Lung (tissue), 12 donors: Measurements from ENCODE around the gene SLC44A5. TPM values are rescaled to one million over a fixed set of nuclear protein-coding genes. Genes with fewer than 3 reads are reported as not detected.
A peak's percentile ranks its signal among the peaks of the same experiment; 100 is the strongest.
"Not testable (repeated sequence)": the region's sequence is repeated elsewhere in the genome, so short reads cannot be mapped to it uniquely, and the experiment has no call there.

Experiments used
- ATAC-seq: fragments of 200-7000 bp; cut with Tn5 transposase; one replicate; pipeline ENCODE4 v1.9.1; 2020; ENCODE audit warnings: moderate number of reproducible peaks; ENCODE audit not compliant: insufficient read depth, low FRiP score
- DNase-seq, 3 donors: peaks; one replicate each; pipeline ENCODE4 v3.0.0-alpha.2; 2013 to 2017
- H3K27ac ChIP-seq, 2 donors: one replicate each; pipeline ENCODE4 v1.5.1; 2013; ENCODE audit warnings: mild to moderate bottlenecking in 2 of 2, moderate library complexity in 2 of 2, control low read depth in 1 of 2, inconsistent platforms in 1 of 2, low read depth in 1 of 2, low read length in 1 of 2
- H3K27me3 ChIP-seq, 3 donors: one replicate each; pipeline ENCODE4 v1.5.1; 2013; ENCODE audit warnings: low read length in 2 of 3; ENCODE audit not compliant: control insufficient read depth in 3 of 3, insufficient read depth in 3 of 3
- H3K36me3 ChIP-seq, 4 donors: one replicate each; pipeline ENCODE4 v1.5.1; 2013; ENCODE audit warnings: low read length in 4 of 4, mild to moderate bottlenecking in 1 of 4, moderate library complexity in 1 of 4; ENCODE audit not compliant: control insufficient read depth in 4 of 4, insufficient read depth in 4 of 4
- H3K4me1 ChIP-seq, 5 donors: one replicate each; pipeline ENCODE4 v1.5.1; 2013; ENCODE audit warnings: low read length in 5 of 5, mild to moderate bottlenecking in 2 of 5, moderate library complexity in 1 of 5; ENCODE audit not compliant: control insufficient read depth in 5 of 5, insufficient read depth in 5 of 5
- H3K4me3 ChIP-seq: one replicate; pipeline ENCODE4 v1.5.1; 2013; ENCODE audit warnings: mild to moderate bottlenecking, control low read depth, moderate library complexity
- H3K9ac ChIP-seq, 2 donors: one replicate each; pipeline ENCODE4 v1.5.1; 2013; ENCODE audit warnings: low read length in 2 of 2, control low read depth in 1 of 2; ENCODE audit not compliant: insufficient read depth in 1 of 2
- H3K9me3 ChIP-seq, 4 donors: one replicate each; pipeline ENCODE4 v1.5.1; 2013; ENCODE audit warnings: low read length in 3 of 4, mild to moderate bottlenecking in 1 of 4, moderate library complexity in 1 of 4; ENCODE audit not compliant: control insufficient read depth in 4 of 4, insufficient read depth in 3 of 4
- CTCF ChIP-seq: IDR thresholded peaks from 2 replicates; pipeline ENCODE4 v1.5.1; 2012; ENCODE audit warnings: mild to moderate bottlenecking; ENCODE audit errors: control extremely low read depth, extremely low read depth
- WGBS, 2 donors: extraction: QIAGEN DNeasy Blood & Tissue Kit; methylation state at CpG; one replicate each; pipeline ENCODE4 v1.1.7; 2013; 5-methylcytosine and 5-hydroxymethylcytosine counted together
- polyA plus RNA-seq, 2 donors: library from polyadenylated mRNA; stranded (reverse); fragments of 200-250 nt; gene quantifications; one replicate each; pipeline ENCODE4 v1.2.1, GENCODE V29; 2013
- total RNA-seq, 2 donors: library from RNA; depleted of rRNA in 1 of 2; stranded (reverse); fragments of >200 nt in 1 of 2; gene quantifications; one replicate each; pipeline ENCODE4 v1.2.1, GENCODE V29; 2014 to 2021
- donor health status: control.
- donor health status: control.
- donor health status: Bipolar disorder and iron deficiency.
- donor health status: healthy.
- donor health status: DM: yes; HTN: yes; CAD: no.

Gene SLC44A5
- total and polyA plus RNA-seq, 4 donors = 0.10 to 1.6 (median 0.43) TPM

DNA sequence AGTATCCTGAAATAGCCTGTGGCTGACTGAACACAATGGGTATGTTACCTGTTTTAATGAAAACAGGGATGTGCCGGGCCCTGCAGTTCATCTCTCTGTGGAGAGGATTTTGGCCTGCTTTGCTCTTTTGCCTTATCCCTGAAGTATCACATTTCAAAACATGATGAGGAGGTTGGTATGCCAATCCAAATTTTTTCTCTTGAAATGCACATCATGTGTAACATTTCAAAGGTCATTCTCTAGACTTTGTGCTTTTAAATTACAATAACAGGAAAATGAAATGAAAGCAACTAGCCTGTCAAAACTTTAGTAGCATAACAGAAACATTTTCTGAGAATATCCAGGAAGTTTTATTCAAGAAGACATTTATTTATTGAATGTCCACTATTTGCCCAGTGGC is 118.9 kb downstream of the SLC44A5 start:
- no peaks in the 10 kb centered on the region for H3K27me3 ChIP-seq
- ATAC-seq = no peak

GRCh38 chr1:75487399-75487798 is 123.5 kb downstream of the SLC44A5 start:
- WGBS, 2 donors = 87 to 88% methylated on average over 4 of the region's 4 CpGs
- no peak overlapping the region for H3K4me3 ChIP-seq
- no peaks in the 10 kb centered on the region for H3K36me3 ChIP-seq
- DNase-seq (no peak), ATAC-seq (no peak)
- H3K9ac ChIP-seq = no peak overlapping the region
- H3K27me3 ChIP-seq = no peaks in the 10 kb centered on the region
- H3K27ac ChIP-seq = no peak overlapping the region
- no peak for TF ChIP-seq CTCF
- peaks cover 0 to 8% (median 0%) of the 10 kb centered on the region in 4 donors for H3K9me3 ChIP-seq
- no peaks in the 10 kb centered on the region for H3K4me1 ChIP-seq

More for the DNA sequence above, 118.9 kb downstream of the SLC44A5 start:
- Histone ChIP-seq H3K36me3 (no peaks in the 10 kb centered on the region), H3K9ac (no peak overlapping the region), H3K4me1 (no peaks in the 10 kb centered on the region), H3K4me3 (no peak overlapping the region), H3K27ac (no peak overlapping the region), H3K9me3 (peaks cover 0 to 3% (median 1%) of the 10 kb centered on the region in 4 donors)
- WGBS, 2 donors = 45 to 75% methylated on average over 1 of the region's 1 CpG
- TF ChIP-seq CTCF = no peak
- DNase-seq = peak in 1 of 3 donors; percentile 0

DNA sequence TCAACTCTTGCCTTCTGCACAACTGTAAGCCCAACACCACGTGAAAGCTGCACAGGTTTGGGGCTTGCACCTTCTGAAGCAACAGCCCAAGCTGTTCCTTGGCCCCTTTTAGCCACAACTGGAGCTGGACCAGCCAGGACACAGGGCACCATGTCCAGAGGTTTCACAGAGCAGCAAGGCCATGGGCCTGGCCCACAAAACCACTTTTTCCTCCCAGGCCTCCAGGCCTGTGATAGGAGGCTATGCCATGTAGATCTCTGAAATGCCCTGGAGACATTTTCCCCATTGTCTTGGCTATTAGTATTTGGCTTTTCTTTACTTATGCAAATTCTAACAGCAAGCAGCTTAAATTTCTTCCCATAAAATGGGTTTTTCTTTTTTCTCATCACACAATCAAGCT is 126.1 kb downstream of the SLC44A5 start:
- no peaks in the 10 kb centered on the region for H3K27me3 ChIP-seq
- H3K9ac ChIP-seq = no peak overlapping the region
- no peak overlapping the region for H3K4me3 ChIP-seq
- 33 to 48% methylated on average over 1 of the region's 1 CpG for WGBS, 2 donors
- no peak for ATAC-seq
- H3K4me1 ChIP-seq = no peaks in the 10 kb centered on the region
- peaks cover 0 to 8% (median 0%) of the 10 kb centered on the region in 4 donors for H3K9me3 ChIP-seq
- no peaks in the 10 kb centered on the region for H3K36me3 ChIP-seq
- no peak overlapping the region for H3K27ac ChIP-seq
- DNase-seq = no peak
- no peak for TF ChIP-seq CTCF

- Histone ChIP-seq H3K4me1 (no peaks in the 10 kb centered on the region), H3K4me3 (no peak overlapping the region), H3K27me3 (no peaks in the 10 kb centered on the region), H3K9ac (no peak overlapping the region), H3K9me3 (peaks cover 0 to 8% (median 0%) of the 10 kb centered on the region in 4 donors), H3K27ac (no peak overlapping the region), H3K36me3 (no peaks in the 10 kb centered on the region)
- ATAC-seq (no peak), DNase-seq (peak in 1 of 3 donors; percentile 3)
- WGBS, 2 donors = 16 to 37% methylated on average over 2 of the region's 2 CpGs
- TF ChIP-seq CTCF = no peak
These were observed 128.0 kb downstream of the SLC44A5 start for GRCh38 chr1:75482951-75483350.

DNA sequence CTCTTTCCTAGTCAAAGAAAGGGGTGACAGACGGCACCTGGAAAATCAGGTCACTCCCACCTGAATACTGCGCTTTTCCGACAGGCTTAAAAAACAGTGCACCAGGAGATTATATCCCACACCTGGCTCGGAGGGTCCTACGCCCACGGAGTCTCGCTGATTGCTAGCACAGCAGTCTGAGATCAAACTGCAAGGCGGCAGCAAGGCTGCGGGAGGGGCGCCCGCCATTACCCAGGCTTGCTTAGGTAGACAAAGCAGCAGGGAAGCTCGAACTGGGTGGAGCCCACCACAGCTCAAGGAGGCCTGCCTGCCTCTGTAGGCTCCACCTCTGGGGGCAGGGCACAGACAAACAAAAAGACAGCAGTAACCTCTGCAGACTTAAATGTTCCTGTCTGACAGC is 134.4 kb downstream of the SLC44A5 start:
- not testable (repeated sequence) for H3K9me3 ChIP-seq, H3K4me1 ChIP-seq, H3K27ac ChIP-seq, H3K27me3 ChIP-seq, DNase-seq, ATAC-seq, H3K9ac ChIP-seq, H3K4me3 ChIP-seq, H3K36me3 ChIP-seq
- 91 to 94% methylated on average over 11 to 12 of the region's 12 CpGs for WGBS, 2 donors
